Mesenchymal stem cell (in vitro differentiated cells and primary cell): ENCODE results near the gene FAM50B.

Experiments
- DNase-seq: peaks from one replicate; pipeline ENCODE4 v3.0.0-alpha.2; 2013
- H2AFZ ChIP-seq: one replicate; pipeline ENCODE4 v1.6.1; 2013; ENCODE audit warnings: low read depth, mild to moderate bottlenecking, control low read depth, inconsistent platforms, low read length, moderate library complexity
- H2AK5ac ChIP-seq: 2 replicates; pipeline ENCODE4 v1.6.1; 2013; ENCODE audit warnings: low read length, moderate library complexity, mild to moderate bottlenecking, inconsistent platforms; ENCODE audit not compliant: severe bottlenecking
- H2BK120ac ChIP-seq: one replicate; pipeline ENCODE4 v1.6.1; 2013; ENCODE audit warnings: low read depth, mild to moderate bottlenecking, inconsistent platforms, low read length, moderate library complexity
- H2BK12ac ChIP-seq, 2 experiments: one replicate each; pipeline ENCODE4 v1.6.1; 2013; ENCODE audit warnings: inconsistent platforms in 2 of 2, low read length in 2 of 2, mild to moderate bottlenecking in 2 of 2, moderate library complexity in 2 of 2, control low read depth in 1 of 2
- H2BK15ac ChIP-seq: one replicate; pipeline ENCODE4 v1.6.1; 2013; ENCODE audit warnings: mild to moderate bottlenecking, low read depth, inconsistent platforms; ENCODE audit not compliant: poor library complexity, severe bottlenecking
- H2BK5ac ChIP-seq: 2 replicates; pipeline ENCODE4 v1.6.1; 2013; ENCODE audit warnings: low read depth, mild to moderate bottlenecking, low read length, control low read depth, inconsistent platforms; ENCODE audit not compliant: poor library complexity, severe bottlenecking
- H3K14ac ChIP-seq, 2 experiments: one replicate each; pipeline ENCODE4 v1.6.1; 2013; ENCODE audit warnings: inconsistent platforms in 2 of 2, low read length in 2 of 2, control low read depth in 1 of 2, mild to moderate bottlenecking in 1 of 2, moderate library complexity in 1 of 2
- H3K18ac ChIP-seq, 2 experiments: one replicate each; pipeline ENCODE4 v1.6.1; 2013; ENCODE audit warnings: inconsistent platforms in 2 of 2, low read length in 2 of 2, control low read depth in 1 of 2, low read depth in 1 of 2, mild to moderate bottlenecking in 1 of 2
- H3K23ac ChIP-seq, 2 experiments: one replicate each; pipeline ENCODE4 v1.6.1; 2013; ENCODE audit warnings: inconsistent platforms in 2 of 2, low read length in 2 of 2, mild to moderate bottlenecking in 2 of 2, moderate library complexity in 2 of 2, control low read depth in 1 of 2
- H3K27ac ChIP-seq: 2 replicates; pipeline ENCODE4 v1.5.1; 2013; ENCODE audit warnings: mild to moderate bottlenecking, moderate library complexity, low read length, control low read depth, inconsistent platforms; ENCODE audit not compliant: poor library complexity, severe bottlenecking
- H3K27me3 ChIP-seq, 2 experiments: 2 replicates each; pipeline versions ENCODE4 v1.6.1 to v1.7.0; 2013; ENCODE audit warnings: low read length in 2 of 2, mild to moderate bottlenecking in 2 of 2, moderate library complexity in 2 of 2, control low read depth in 1 of 2, inconsistent platforms in 1 of 2; ENCODE audit not compliant: control insufficient read depth in 1 of 2, insufficient read depth in 1 of 2
- H3K36me3 ChIP-seq, 2 experiments: 2 replicates each; pipeline versions ENCODE4 v1.6.1 to v1.7.0; 2013; ENCODE audit warnings: low read length in 2 of 2, control low read depth in 1 of 2, inconsistent platforms in 1 of 2, low read depth in 1 of 2, mild to moderate bottlenecking in 1 of 2; ENCODE audit not compliant: insufficient read depth in 2 of 2, control insufficient read depth in 1 of 2
- H3K4ac ChIP-seq, 2 experiments: one replicate each; pipeline ENCODE4 v1.6.1; 2013; ENCODE audit warnings: inconsistent platforms in 2 of 2, low read length in 2 of 2, mild to moderate bottlenecking in 2 of 2, moderate library complexity in 2 of 2, control low read depth in 1 of 2, low read depth in 1 of 2
- H3K4me1 ChIP-seq: 2 replicates; pipeline ENCODE4 v1.6.1; 2013; ENCODE audit warnings: low read depth, low read length, control low read depth; ENCODE audit not compliant: control insufficient read depth, insufficient read depth
- H3K4me2 ChIP-seq: 2 replicates; pipeline ENCODE4 v1.6.1; 2013; ENCODE audit warnings: low read length, mild to moderate bottlenecking, inconsistent platforms; ENCODE audit not compliant: poor library complexity, severe bottlenecking
- H3K4me3 ChIP-seq, 2 experiments: 2 replicates each; pipeline versions ENCODE4 v1.5.1 to v1.7.0; 2013; ENCODE audit warnings: low read length in 2 of 2, mild to moderate bottlenecking in 2 of 2, control low read depth in 1 of 2, low read depth in 1 of 2; ENCODE audit not compliant: insufficient read depth in 1 of 2
- H3K79me1 ChIP-seq: replicated peaks from 2 replicates; pipeline ENCODE4 v1.6.1; 2013; ENCODE audit warnings: mild to moderate bottlenecking, control low read depth, low read length, inconsistent platforms; ENCODE audit not compliant: poor library complexity, severe bottlenecking
- H3K9ac ChIP-seq: 2 replicates; pipeline ENCODE4 v1.7.0; 2013; ENCODE audit warnings: mild to moderate bottlenecking, low read length, moderate library complexity
- H3K9me3 ChIP-seq: 2 replicates; pipeline ENCODE4 v1.7.0; 2013; ENCODE audit warnings: mild to moderate bottlenecking, low read length; ENCODE audit not compliant: control insufficient read depth
- H4K8ac ChIP-seq: one replicate; pipeline ENCODE4 v1.6.1; 2013; ENCODE audit warnings: inconsistent platforms, mild to moderate bottlenecking, low read length, moderate library complexity
- H4K91ac ChIP-seq: one replicate; pipeline ENCODE4 v1.6.1; 2013; ENCODE audit warnings: mild to moderate bottlenecking, low read length, inconsistent platforms
- WGBS: methylation state at CpG from one replicate; pipeline ENCODE4 v1.1.7; 2013; ENCODE audit warnings: mixed read lengths; 5-methylcytosine and 5-hydroxymethylcytosine counted together

The FAM50B gene

DNA sequence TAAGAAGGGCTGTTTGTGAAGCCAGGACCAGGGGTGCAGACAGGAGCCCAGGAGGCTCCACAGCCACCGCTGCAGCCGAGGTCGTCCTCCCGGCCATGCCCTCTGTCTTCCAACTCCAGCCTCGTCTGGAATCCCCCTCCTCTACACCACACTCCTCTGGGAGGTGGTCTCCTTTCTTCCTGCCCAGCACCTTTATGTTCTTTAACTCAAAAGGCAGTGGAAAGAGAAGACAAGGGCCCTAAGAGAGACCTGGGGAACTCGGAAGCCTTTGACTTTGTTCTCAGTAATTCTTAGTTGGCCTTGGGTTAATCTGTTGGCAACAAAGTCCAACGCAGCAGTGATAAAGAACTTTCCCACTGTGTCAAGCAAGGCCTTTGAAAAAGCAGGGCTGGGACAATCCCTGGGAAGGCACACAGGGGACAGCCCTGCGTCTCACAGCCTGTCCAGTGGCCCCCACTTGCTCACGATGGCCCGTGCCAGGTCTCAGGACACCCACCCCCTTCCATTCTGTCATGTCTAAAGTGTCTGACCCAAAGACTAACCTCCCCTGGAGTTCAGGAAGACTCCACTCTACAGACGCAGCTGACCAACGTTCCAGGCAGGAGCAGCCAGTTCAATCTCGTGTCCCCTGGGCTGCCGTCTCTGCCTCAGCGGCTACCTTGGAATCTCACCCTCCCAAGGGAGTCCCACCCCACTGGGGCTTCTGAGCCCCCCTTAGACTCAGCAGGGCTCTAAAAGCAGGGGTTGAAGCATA lies 42.8 kb upstream of the FAM50B start:
- H3K23ac ChIP-seq: peak overlapping the region in 1 of 2 experiments; percentile 54
- peak overlapping the region; percentile 85 to 99 for H2BK12ac ChIP-seq
- H2BK15ac ChIP-seq: peak overlapping the region; percentile 53

DNA sequence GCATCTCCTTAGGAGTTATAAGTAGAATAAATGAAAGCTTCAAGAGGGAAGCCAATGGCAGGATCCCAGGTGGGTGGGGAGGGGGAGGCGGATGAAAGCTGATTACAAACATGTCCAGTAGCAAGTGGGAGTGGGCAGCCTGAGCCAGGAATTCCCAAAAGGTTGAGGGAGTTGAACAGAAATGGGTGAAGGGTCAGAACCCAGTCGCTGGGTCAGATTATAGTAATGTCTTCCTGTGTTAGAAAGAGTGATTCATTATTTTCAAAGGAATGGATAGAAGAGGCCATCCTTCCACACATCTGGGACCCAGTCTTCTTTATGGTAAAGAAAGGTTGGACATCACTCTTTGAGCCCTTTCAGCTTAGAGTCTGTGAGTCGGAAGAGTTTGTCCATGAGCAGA lies 41.0 kb upstream of the FAM50B start:
- peak overlapping the region; percentile 43 for H3K9ac ChIP-seq
- no peak overlapping the region for H2BK5ac ChIP-seq
- peak overlapping the region in 1 of 2 experiments; percentile 52 for H3K4me3 ChIP-seq
- no peak overlapping the region for H3K23ac ChIP-seq
- H3K9me3 ChIP-seq: no peaks in the 10 kb centered on the region
- peak overlapping the region; percentile 83 for H3K27ac ChIP-seq
- no peak overlapping the region for H3K14ac ChIP-seq
- H3K27me3 ChIP-seq: no peaks in the 10 kb centered on the region
- H2BK15ac ChIP-seq: no peak overlapping the region
- H2BK120ac ChIP-seq: no peak overlapping the region
- H2AK5ac ChIP-seq: no peak overlapping the region
- no peaks in the 10 kb centered on the region for H3K79me1 ChIP-seq
- peaks cover 26% of the 10 kb centered on the region for H3K4me1 ChIP-seq
- no peak overlapping the region for H3K4ac ChIP-seq
- DNase-seq: no peak
- H4K91ac ChIP-seq: no peak overlapping the region
- peak overlapping the region in 1 of 2 experiments; percentile 52 for H3K18ac ChIP-seq
- 36% methylated on average over 2 of the region's 3 CpGs for WGBS
- no peak overlapping the region for H4K8ac ChIP-seq
- no peak overlapping the region for H3K4me2 ChIP-seq
- H2BK12ac ChIP-seq: peak overlapping the region in 1 of 2 experiments; percentile 49
- no peaks in the 10 kb centered on the region for H3K36me3 ChIP-seq
- H2AFZ ChIP-seq: no peak overlapping the region

More for the DNA sequence above, 42.8 kb upstream of the FAM50B start:
- Histone ChIP-seq H3K18ac (peak overlapping the region; percentile 81 to 90), H3K27ac (no peak overlapping the region), H3K9me3 (no peaks in the 10 kb centered on the region), H3K4me2 (no peak overlapping the region), H4K91ac (peak overlapping the region; percentile 95), H3K79me1 (no peaks in the 10 kb centered on the region), H3K4me3 (no peak overlapping the region), H3K14ac (peak overlapping the region in 1 of 2 experiments; percentile 79), H2AK5ac (peak overlapping the region; percentile 99), H3K36me3 (no peaks in the 10 kb centered on the region), H2BK120ac (peak overlapping the region; percentile 82), H3K27me3 (no peaks in the 10 kb centered on the region), H4K8ac (peak overlapping the region; percentile 83), H3K4me1 (peaks cover 21% of the 10 kb centered on the region), H3K9ac (no peak overlapping the region), H2BK5ac (no peak overlapping the region), H3K4ac (peak overlapping the region; percentile 79 to 84), H2AFZ (peak overlapping the region; percentile 51)
- DNase-seq: no peak
- 66% methylated on average over 14 of the region's 15 CpGs for WGBS

GRCh38 chr6:3808759-3809514 lies 40.2 kb upstream of the FAM50B start:
- peak overlapping the region; percentile 84 for H2AK5ac ChIP-seq
- no peaks in the 10 kb centered on the region for H3K27me3 ChIP-seq
- peak overlapping the region in 1 of 2 experiments; percentile 80 for H3K14ac ChIP-seq
- peaks cover 26% of the 10 kb centered on the region for H3K4me1 ChIP-seq
- WGBS: 13% methylated on average over 6 of the region's 7 CpGs
- no peaks in the 10 kb centered on the region for H3K9me3 ChIP-seq
- H3K36me3 ChIP-seq: no peaks in the 10 kb centered on the region
- no peak overlapping the region for H2BK15ac ChIP-seq
- no peak overlapping the region for H2BK120ac ChIP-seq
- peak; percentile 85 for DNase-seq
- no peaks in the 10 kb centered on the region for H3K79me1 ChIP-seq
- H2AFZ ChIP-seq: peak overlapping the region; percentile 20
- peak overlapping the region in 1 of 2 experiments; percentile 52 for H3K4me3 ChIP-seq
- peak overlapping the region; percentile 91 for H3K27ac ChIP-seq
- no peak overlapping the region for H3K23ac ChIP-seq
- peak overlapping the region; percentile 61 for H4K8ac ChIP-seq
- H3K9ac ChIP-seq: peak overlapping the region; percentile 70
- peak overlapping the region; percentile 52 to 88 for H2BK12ac ChIP-seq
- H4K91ac ChIP-seq: no peak overlapping the region
- no peak overlapping the region for H3K4ac ChIP-seq
- no peak overlapping the region for H2BK5ac ChIP-seq
- H3K4me2 ChIP-seq: peak overlapping the region; percentile 44
- H3K18ac ChIP-seq: peak overlapping the region; percentile 67 to 79

- H3K18ac ChIP-seq: no peak overlapping the region
- H4K91ac ChIP-seq: no peak overlapping the region
- no peak overlapping the region for H3K23ac ChIP-seq
- H2BK12ac ChIP-seq: no peak overlapping the region
- no peak overlapping the region for H2BK120ac ChIP-seq
- no peaks in the 10 kb centered on the region for H3K79me1 ChIP-seq
- H3K4me2 ChIP-seq: no peak overlapping the region
- no peak for DNase-seq
- H3K27me3 ChIP-seq: no peaks in the 10 kb centered on the region
- H3K14ac ChIP-seq: no peak overlapping the region
- no CpG with 5 or more reads among the region's 1 CpG for WGBS
- H3K4me1 ChIP-seq: peaks cover 26% of the 10 kb centered on the region
- H2BK5ac ChIP-seq: no peak overlapping the region
- no peaks in the 10 kb centered on the region for H3K36me3 ChIP-seq
- no peak overlapping the region for H3K4me3 ChIP-seq
- H2BK15ac ChIP-seq: peak overlapping the region; percentile 12
- H3K27ac ChIP-seq: peak overlapping the region; percentile 91
- H3K9ac ChIP-seq: peak overlapping the region; percentile 70
- H2AFZ ChIP-seq: no peak overlapping the region
- H3K4ac ChIP-seq: no peak overlapping the region
- H2AK5ac ChIP-seq: peak overlapping the region; percentile 75
- peak overlapping the region; percentile 52 for H4K8ac ChIP-seq
- H3K9me3 ChIP-seq: no peaks in the 10 kb centered on the region
These were observed 39.7 kb upstream of the FAM50B start for GRCh38 chr6:3809515-3809891.
